ENCODE data around the gene NT5C1B.

Gene NT5C1B

GRCh38 chr2:18611604-18612003 is 22.2 kb upstream of the NT5C1B start:
- DNase-seq (no peak), ATAC-seq (replicated peaks) (no peak)
- no peak overlapping the region for H3K4me3 Mint-ChIP-seq
- no peaks in the 10 kb centered on the region for H3K9me3 Mint-ChIP-seq
- H3K27ac Mint-ChIP-seq: no peak overlapping the region
- no peaks in the 10 kb centered on the region for H3K36me3 Mint-ChIP-seq (ENCODE audit: insufficient read depth)
- no peaks in the 10 kb centered on the region for H3K4me1 Mint-ChIP-seq (ENCODE audit: low read depth in 2 of 2)
- no peaks in the 10 kb centered on the region for H3K27me3 Mint-ChIP-seq

GRCh38 chr2:18611184-18611583 is 21.8 kb upstream of the NT5C1B start:
- no peaks in the 10 kb centered on the region for H3K9me3 Mint-ChIP-seq
- no peak overlapping the region for H3K27ac Mint-ChIP-seq
- no peak for ATAC-seq (replicated peaks)
- H3K4me1 Mint-ChIP-seq (ENCODE audit: low read depth in 2 of 2): no peaks in the 10 kb centered on the region
- no peaks in the 10 kb centered on the region for H3K27me3 Mint-ChIP-seq
- no peak for DNase-seq
- H3K4me3 Mint-ChIP-seq: no peak overlapping the region
- no peaks in the 10 kb centered on the region for H3K36me3 Mint-ChIP-seq (ENCODE audit: insufficient read depth)

- no peak overlapping the region for H3K4me3 Mint-ChIP-seq
- no peaks in the 10 kb centered on the region for H3K9me3 Mint-ChIP-seq
- no peaks in the 10 kb centered on the region for H3K27me3 Mint-ChIP-seq
Measured at GRCh38 chr2:18610651-18611050, 21.3 kb upstream of the NT5C1B start.

DNA sequence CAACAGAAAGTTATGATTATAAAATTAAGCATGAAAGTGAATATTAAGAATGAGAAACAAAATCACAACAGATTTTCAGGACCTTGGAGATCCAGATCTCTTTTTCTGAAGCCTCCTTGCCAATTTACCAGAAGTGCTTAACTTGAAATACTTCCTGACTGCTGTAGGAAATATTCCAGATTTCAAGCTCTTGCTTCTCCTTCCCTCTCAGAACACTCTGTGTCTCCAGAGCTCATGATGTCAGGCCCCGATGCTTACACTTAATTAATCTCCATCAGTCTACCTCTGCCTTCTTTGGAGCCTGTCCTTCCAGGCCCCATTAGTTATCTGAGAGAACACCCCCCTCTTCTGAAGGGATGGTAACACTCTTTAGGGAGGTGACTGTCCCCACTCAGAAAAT is 20.7 kb upstream of the NT5C1B start:
- ATAC-seq (replicated peaks) (no peak), DNase-seq (no peak)
- Mint-ChIP-seq H3K4me1 (ENCODE audit: low read depth in 2 of 2) (no peaks in the 10 kb centered on the region), H3K4me3 (no peak overlapping the region), H3K9me3 (no peaks in the 10 kb centered on the region), H3K27ac (no peak overlapping the region), H3K36me3 (ENCODE audit: insufficient read depth) (no peaks in the 10 kb centered on the region), H3K27me3 (no peaks in the 10 kb centered on the region)

More at GRCh38 chr2:18610651-18611050, 21.3 kb upstream of the NT5C1B start:
- no peak for ATAC-seq (replicated peaks)
- H3K4me1 Mint-ChIP-seq (ENCODE audit: low read depth in 2 of 2): no peaks in the 10 kb centered on the region
- no peak overlapping the region for H3K27ac Mint-ChIP-seq
- no peak for DNase-seq
- H3K36me3 Mint-ChIP-seq (ENCODE audit: insufficient read depth): no peaks in the 10 kb centered on the region

- ATAC-seq (replicated peaks) (no peak), DNase-seq (no peak)
- Mint-ChIP-seq H3K27ac (no peak overlapping the region), H3K27me3 (no peaks in the 10 kb centered on the region), H3K36me3 (ENCODE audit: insufficient read depth) (peaks cover 2% of the 10 kb centered on the region), H3K4me1 (ENCODE audit: low read depth in 2 of 2) (no peaks in the 10 kb centered on the region), H3K4me3 (no peak overlapping the region), H3K9me3 (no peaks in the 10 kb centered on the region)
Measured at GRCh38 chr2:18605115-18605514, 15.7 kb upstream of the NT5C1B start.

- H3K36me3 Mint-ChIP-seq (ENCODE audit: insufficient read depth): peaks cover 2% of the 10 kb centered on the region
- no peaks in the 10 kb centered on the region for H3K4me1 Mint-ChIP-seq (ENCODE audit: low read depth in 2 of 2)
- DNase-seq (no peak), ATAC-seq (replicated peaks) (no peak)
- H3K4me3 Mint-ChIP-seq: no peak overlapping the region
- H3K27me3 Mint-ChIP-seq: no peaks in the 10 kb centered on the region
- H3K27ac Mint-ChIP-seq: no peak overlapping the region
- no peaks in the 10 kb centered on the region for H3K9me3 Mint-ChIP-seq
Measured at GRCh38 chr2:18604531-18604885, 15.1 kb upstream of the NT5C1B start.

DNA sequence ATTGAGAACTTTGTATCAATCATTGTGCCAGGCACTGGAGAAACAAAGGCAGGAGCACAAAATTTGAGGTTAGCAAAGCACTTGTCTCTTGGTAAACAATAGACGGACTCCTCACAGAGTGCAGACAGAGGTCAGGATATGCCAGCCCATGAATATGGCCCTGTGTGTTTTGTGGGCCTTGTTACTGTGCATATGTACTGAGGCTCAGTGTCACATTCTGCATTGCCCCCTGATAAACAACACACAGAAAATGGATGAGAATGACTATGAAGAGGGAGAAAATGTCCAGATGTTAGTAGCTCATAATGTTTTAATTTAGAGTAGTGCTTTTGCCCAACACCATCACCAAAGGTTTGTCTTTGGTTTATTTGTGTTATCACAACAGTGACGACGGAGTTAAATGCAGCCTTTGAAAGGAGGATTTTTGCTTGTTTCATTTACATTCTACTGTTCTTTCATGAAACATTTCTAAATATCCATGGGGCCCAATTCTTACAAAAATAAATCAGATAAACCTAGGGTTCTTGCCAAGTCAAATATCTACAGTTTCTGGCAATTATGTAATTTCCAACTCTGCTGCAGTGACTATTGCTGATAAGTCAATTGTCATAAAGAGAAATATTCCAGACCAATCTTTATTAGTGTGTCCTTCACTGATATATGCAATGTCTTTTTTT is 14.6 kb upstream of the NT5C1B start:
- H3K27ac Mint-ChIP-seq: no peak overlapping the region
- no peak for DNase-seq
- no peak overlapping the region for H3K4me3 Mint-ChIP-seq
- no peaks in the 10 kb centered on the region for H3K27me3 Mint-ChIP-seq
- no peaks in the 10 kb centered on the region for H3K4me1 Mint-ChIP-seq (ENCODE audit: low read depth in 2 of 2)
- H3K9me3 Mint-ChIP-seq: no peaks in the 10 kb centered on the region
- ATAC-seq (replicated peaks): no peak
- H3K36me3 Mint-ChIP-seq (ENCODE audit: insufficient read depth): peaks cover 2% of the 10 kb centered on the region

DNA sequence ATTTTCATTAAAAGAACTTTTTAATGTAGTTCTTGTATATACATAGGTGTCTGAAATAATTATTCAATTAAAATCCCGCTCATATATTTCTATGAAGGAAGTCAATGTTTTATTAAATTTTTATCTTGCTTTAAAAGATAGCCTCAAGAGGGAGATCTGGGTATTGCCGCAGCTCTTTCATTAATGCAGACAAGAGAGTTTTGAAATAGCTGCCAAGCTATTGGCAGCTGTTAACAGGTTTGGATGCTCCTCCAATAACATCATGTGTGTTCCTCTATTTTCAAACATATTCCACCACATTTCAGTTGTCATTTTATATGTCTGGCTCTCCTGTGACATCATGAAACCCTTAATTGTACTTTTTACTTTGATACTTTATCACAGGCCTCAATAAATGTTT is 12.9 kb upstream of the NT5C1B start:
- no peak overlapping the region for H3K27ac Mint-ChIP-seq

DNA sequence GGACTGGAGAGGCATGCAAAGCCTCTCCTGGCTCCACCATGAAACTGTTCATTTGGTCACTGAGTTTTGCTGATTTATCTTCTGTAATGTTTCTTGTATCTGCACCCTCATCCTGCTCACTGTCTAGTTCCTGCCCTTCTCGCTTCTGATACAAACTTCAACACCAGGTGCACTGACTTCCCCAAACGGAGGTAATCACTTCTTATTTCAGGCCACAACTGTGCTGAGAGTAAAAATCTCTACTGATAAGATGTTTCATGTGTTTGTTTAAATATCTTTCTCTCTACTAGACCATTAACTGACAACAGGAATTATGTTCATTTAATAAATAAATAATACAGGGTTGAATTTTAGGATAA is 10.9 kb upstream of the NT5C1B start:
- Mint-ChIP-seq H3K27ac (no peak overlapping the region), H3K9me3 (no peaks in the 10 kb centered on the region), H3K4me1 (ENCODE audit: low read depth in 2 of 2) (peaks cover 0 to 3% of the 10 kb centered on the region in 2 donors), H3K4me3 (no peak overlapping the region), H3K36me3 (ENCODE audit: insufficient read depth) (peaks cover 2% of the 10 kb centered on the region), H3K27me3 (no peaks in the 10 kb centered on the region)
- DNase-seq (no peak), ATAC-seq (replicated peaks) (no peak)

More for the DNA sequence above, 12.9 kb upstream of the NT5C1B start:
- ATAC-seq (replicated peaks) (no peak), DNase-seq (no peak)
- Mint-ChIP-seq H3K4me3 (no peak overlapping the region), H3K9me3 (no peaks in the 10 kb centered on the region), H3K4me1 (ENCODE audit: low read depth in 2 of 2) (no peaks in the 10 kb centered on the region), H3K36me3 (ENCODE audit: insufficient read depth) (peaks cover 2% of the 10 kb centered on the region), H3K27me3 (no peaks in the 10 kb centered on the region)

GRCh38 chr2:18599509-18600254 is 10.3 kb upstream of the NT5C1B start:
- no peak for ATAC-seq (replicated peaks)
- no peak overlapping the region for H3K27ac Mint-ChIP-seq
- no peaks in the 10 kb centered on the region for H3K27me3 Mint-ChIP-seq
- H3K9me3 Mint-ChIP-seq: no peaks in the 10 kb centered on the region
- peaks cover 0 to 3% of the 10 kb centered on the region in 2 donors for H3K4me1 Mint-ChIP-seq (ENCODE audit: low read depth in 2 of 2)
- no peak for DNase-seq
- H3K36me3 Mint-ChIP-seq (ENCODE audit: insufficient read depth): peaks cover 2% of the 10 kb centered on the region
- no peak overlapping the region for H3K4me3 Mint-ChIP-seq

- H3K4me1 Mint-ChIP-seq (ENCODE audit: low read depth in 2 of 2): peaks cover 0 to 3% of the 10 kb centered on the region in 2 donors
- no peak for DNase-seq
- ATAC-seq (replicated peaks): no peak
- peaks cover 2% of the 10 kb centered on the region for H3K36me3 Mint-ChIP-seq (ENCODE audit: insufficient read depth)
- no peaks in the 10 kb centered on the region for H3K9me3 Mint-ChIP-seq
- H3K4me3 Mint-ChIP-seq: no peak overlapping the region
- no peaks in the 10 kb centered on the region for H3K27me3 Mint-ChIP-seq
- H3K27ac Mint-ChIP-seq: no peak overlapping the region
Measured at GRCh38 chr2:18598848-18599484, 9.6 kb upstream of the NT5C1B start.

DNA sequence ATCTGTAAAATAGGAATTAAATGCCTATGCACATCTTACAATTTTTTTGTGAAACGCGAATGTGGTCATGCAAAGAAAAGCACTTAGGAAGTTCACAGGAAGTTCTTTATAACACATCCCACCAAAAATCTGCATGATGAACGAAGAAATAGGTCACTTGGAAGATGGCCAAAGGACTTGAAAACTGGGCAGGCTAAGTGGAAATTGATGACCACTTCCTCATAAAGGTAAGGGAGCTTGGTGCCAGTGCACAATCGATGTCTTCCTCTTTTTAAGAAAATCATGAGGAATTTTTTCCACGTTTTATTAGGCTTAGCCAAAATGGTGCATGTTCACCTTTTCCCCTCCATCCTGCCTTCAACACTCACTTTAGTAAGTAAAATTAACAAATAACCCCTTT is 8.2 kb upstream of the NT5C1B start:
- Mint-ChIP-seq H3K4me3 (no peak overlapping the region), H3K27me3 (no peaks in the 10 kb centered on the region), H3K36me3 (ENCODE audit: insufficient read depth) (peaks cover 2% of the 10 kb centered on the region), H3K4me1 (ENCODE audit: low read depth in 2 of 2) (peaks cover 0 to 3% of the 10 kb centered on the region in 2 donors), H3K9me3 (no peaks in the 10 kb centered on the region), H3K27ac (no peak overlapping the region)
- DNase-seq: no peak
- ATAC-seq (replicated peaks): no peak

DNA sequence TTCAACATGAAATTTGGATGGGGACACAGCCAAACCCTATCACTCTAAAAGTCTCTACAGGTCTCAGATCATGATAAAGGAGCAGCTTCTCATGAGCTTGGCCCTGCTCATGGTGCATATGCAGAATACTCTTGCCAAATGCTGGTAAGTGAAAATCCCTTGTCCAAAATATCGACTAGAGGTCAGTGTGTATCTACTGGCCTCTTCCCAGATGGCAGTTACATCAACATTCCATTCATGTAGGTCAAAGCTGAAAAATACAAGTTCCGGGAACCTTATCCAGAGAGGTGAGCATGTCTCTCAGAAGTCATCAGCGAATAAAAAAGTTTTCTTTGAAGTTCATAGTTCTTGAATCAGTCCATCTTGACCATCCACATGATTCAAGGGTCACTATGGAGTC is 7.6 kb upstream of the NT5C1B start:
- H3K27ac Mint-ChIP-seq: no peak overlapping the region
- ATAC-seq (replicated peaks): no peak
- DNase-seq: no peak
- peaks cover 0 to 3% of the 10 kb centered on the region in 2 donors for H3K4me1 Mint-ChIP-seq (ENCODE audit: low read depth in 2 of 2)
- H3K9me3 Mint-ChIP-seq: no peaks in the 10 kb centered on the region
- H3K4me3 Mint-ChIP-seq: no peak overlapping the region
- no peaks in the 10 kb centered on the region for H3K27me3 Mint-ChIP-seq
- peaks cover under 1% of the 10 kb centered on the region for H3K36me3 Mint-ChIP-seq (ENCODE audit: insufficient read depth)

DNA sequence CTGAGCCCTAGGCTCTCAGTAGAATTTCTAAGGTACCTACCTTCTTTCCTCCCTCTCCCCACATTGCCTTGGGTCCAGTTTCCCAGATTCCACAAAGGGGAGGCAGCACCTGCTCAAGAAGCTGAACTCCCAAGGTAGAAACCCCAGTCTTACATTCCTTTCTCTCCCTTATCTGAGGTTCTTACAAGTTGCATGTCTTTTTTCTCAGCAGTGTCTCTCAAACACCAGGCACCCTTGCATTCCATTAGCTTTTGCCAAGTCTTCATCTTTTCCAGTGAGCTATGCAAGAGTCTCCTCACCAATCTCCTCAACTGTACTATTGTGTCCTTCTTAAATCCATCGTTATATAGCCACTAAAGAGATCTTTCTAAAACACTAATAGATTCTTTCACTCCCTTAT is 4.1 kb upstream of the NT5C1B start:
- H3K4me3 Mint-ChIP-seq: no peak overlapping the region
- H3K4me1 Mint-ChIP-seq (ENCODE audit: low read depth in 2 of 2): peaks cover 0 to 3% of the 10 kb centered on the region in 2 donors
- no peak overlapping the region for H3K27ac Mint-ChIP-seq
- ATAC-seq (replicated peaks) (no peak), DNase-seq (no peak)
- H3K9me3 Mint-ChIP-seq: no peaks in the 10 kb centered on the region
- no peaks in the 10 kb centered on the region for H3K27me3 Mint-ChIP-seq
- no peaks in the 10 kb centered on the region for H3K36me3 Mint-ChIP-seq (ENCODE audit: insufficient read depth)

Measured in effector memory CD8-positive, alpha-beta T cell (primary cell).